GM12874 (cell line): ENCODE measurements around the gene MINDY1.

Experiments
- CTCF ChIP-seq: IDR thresholded peaks from 2 replicates; pipeline ENCODE4 v1.5.1; 2011; ENCODE audit warnings: low read depth, mild to moderate bottlenecking, control low read depth, low read length, moderate library complexity; ENCODE audit not compliant: insufficient read depth

The MINDY1 gene

DNA sequence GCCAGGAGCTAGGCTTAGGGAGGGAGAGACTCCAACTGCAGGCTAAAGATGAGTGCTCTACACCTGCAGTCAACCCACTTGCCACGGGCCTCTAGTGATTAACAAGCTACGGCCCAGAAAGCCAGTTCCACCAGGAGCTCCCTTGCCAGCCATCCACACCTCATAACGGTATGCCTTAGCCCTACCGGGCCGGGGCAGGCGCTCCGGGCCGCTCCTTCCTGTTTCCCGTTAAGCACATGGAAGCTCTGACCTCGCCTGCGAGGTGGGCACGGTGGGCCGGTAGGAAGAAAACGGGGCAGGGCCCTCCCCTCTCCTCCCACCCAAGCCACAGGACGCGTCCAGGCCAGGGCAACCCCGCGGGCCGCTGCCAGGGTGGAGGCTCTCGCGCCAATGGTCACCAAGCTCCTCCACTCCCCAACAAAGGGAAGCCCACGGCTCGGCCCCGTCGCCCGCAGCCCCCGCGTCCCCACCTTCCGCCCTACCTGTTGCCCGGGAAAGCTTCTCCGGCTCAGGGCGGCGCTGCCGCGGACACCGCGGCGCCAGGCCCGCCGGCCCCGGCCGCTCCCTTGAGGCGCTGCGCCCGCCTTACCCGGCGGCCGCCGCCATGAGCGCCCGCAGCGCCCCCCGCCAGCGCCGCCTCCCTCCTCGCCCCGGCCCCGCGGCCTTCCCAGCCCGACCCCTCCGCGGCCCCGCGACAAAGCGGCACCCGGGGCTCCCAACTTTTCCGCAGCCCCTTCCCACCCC lies 32.7 kb downstream of the MINDY1 start:
- no peak for TF ChIP-seq CTCF

GRCh38 chr1:150973258-150973835 lies 33.4 kb downstream of the MINDY1 start:
- no peak for TF ChIP-seq CTCF

- no peak for TF ChIP-seq CTCF
Observed at GRCh38 chr1:150972417-150972940, 34.2 kb downstream of the MINDY1 start.

- TF ChIP-seq CTCF, result peak; percentile 15; the same call in 1 of the 2 replicates
Observed at GRCh38 chr1:150971583-150972416, 34.9 kb downstream of the MINDY1 start.

GRCh38 chr1:150970808-150971582 lies 35.7 kb downstream of the MINDY1 start:
- TF ChIP-seq CTCF, result no peak

DNA sequence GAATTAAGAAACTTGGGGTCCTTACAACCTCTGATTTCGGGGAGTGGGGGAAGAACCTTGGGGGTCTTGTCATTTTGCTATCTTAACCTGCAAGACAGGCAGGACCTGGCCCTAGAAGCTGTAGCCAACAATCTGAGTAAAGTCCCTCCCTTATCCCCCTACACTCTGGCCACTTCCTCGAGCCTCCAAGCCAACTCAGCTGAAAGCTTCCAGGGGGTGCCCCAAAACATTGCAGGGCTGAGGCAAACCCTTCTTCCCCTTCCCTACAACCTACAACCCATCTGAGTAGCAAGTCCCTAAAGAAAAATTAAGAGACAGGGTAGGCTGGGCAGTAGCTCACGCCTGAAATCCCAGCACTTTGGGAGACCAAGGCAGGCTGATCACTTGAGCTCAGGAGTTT lies 37.1 kb downstream of the MINDY1 start:
- TF ChIP-seq CTCF, result no peak
